ENCODE measurements around the gene ZNF597.

ZNF597 gene

GRCh38 chr16:3482659-3483241 is 39.4 kb upstream of the ZNF597 start:
- Histone ChIP-seq H3F3A (ENCODE audit: insufficient read depth, low read length) (no peaks in the 10 kb centered on the region), H3K36me3 (replicated peaks; ENCODE audit: insufficient read depth, low read length) (0 out of 2 replicates have a peak, but pooled peaks cover 3% of the 10 kb centered on the region), H3K27me3 (replicated peaks; ENCODE audit: insufficient read depth, low read length) (no peaks in the 10 kb centered on the region)

GRCh38 chr16:3481696-3482658 is 38.7 kb upstream of the ZNF597 start:
- H4K20me1 ChIP-seq (ENCODE audit: insufficient read depth, low read length), result no peaks in the 10 kb centered on the region
- no peak overlapping the region for H3K27ac ChIP-seq (ENCODE audit: low read length)
- H3K27me3 ChIP-seq (replicated peaks; ENCODE audit: insufficient read depth, low read length), result no peaks in the 10 kb centered on the region
- H3K4me1 ChIP-seq (ENCODE audit: low read length), result no peaks in the 10 kb centered on the region
- no peak for TF ChIP-seq EZH2phosphoT487 (IDR thresholded peaks at IDR 0.05; ENCODE audit: low read length)
- no peak for TF ChIP-seq EZH2 (optimal IDR thresholded peaks at IDR 0.05; ENCODE audit: low read depth, low read length)
- TF ChIP-seq CTCF (IDR thresholded peaks at IDR 0.05; ENCODE audit: low read length), result no peak
- no peaks in the 10 kb centered on the region for H3K9me2 ChIP-seq (replicated peaks; ENCODE audit: insufficient read depth, low read length)
- H3K4me3 ChIP-seq (ENCODE audit: low read length), result no peak overlapping the region
- peaks cover 14% of the 10 kb centered on the region for H3K79me2 ChIP-seq (ENCODE audit: low read length)
- H3K9ac ChIP-seq (ENCODE audit: low read length), result no peak overlapping the region
- H3K4me2 ChIP-seq (ENCODE audit: low read depth, low read length), result no peak overlapping the region
- no peaks in the 10 kb centered on the region for H3F3A ChIP-seq (ENCODE audit: insufficient read depth, low read length)
- no peak overlapping the region for H2AFZ ChIP-seq (ENCODE audit: low read length)
- 0 out of 2 replicates have a peak, but pooled peaks cover 3% of the 10 kb centered on the region for H3K36me3 ChIP-seq (replicated peaks; ENCODE audit: insufficient read depth, low read length)
- DNase-seq, result no peak
- no peaks in the 10 kb centered on the region for H3K9me3 ChIP-seq (replicated peaks; ENCODE audit: insufficient read depth, low read length)

More at GRCh38 chr16:3482659-3483241, 39.4 kb upstream of the ZNF597 start:
- no peak for DNase-seq
- no peak overlapping the region for H3K4me2 ChIP-seq (ENCODE audit: low read depth, low read length)
- H3K9ac ChIP-seq (ENCODE audit: low read length), result no peak overlapping the region
- H3K79me2 ChIP-seq (ENCODE audit: low read length), result peaks cover 10% of the 10 kb centered on the region
- TF ChIP-seq EZH2 (optimal IDR thresholded peaks at IDR 0.05; ENCODE audit: low read depth, low read length), result no peak
- no peak for TF ChIP-seq CTCF (IDR thresholded peaks at IDR 0.05; ENCODE audit: low read length)
- no peaks in the 10 kb centered on the region for H3K9me2 ChIP-seq (replicated peaks; ENCODE audit: insufficient read depth, low read length)
- no peak overlapping the region for H3K4me3 ChIP-seq (ENCODE audit: low read length)
- H3K4me1 ChIP-seq (ENCODE audit: low read length), result no peaks in the 10 kb centered on the region
- H2AFZ ChIP-seq (ENCODE audit: low read length), result no peak overlapping the region
- no peaks in the 10 kb centered on the region for H3K9me3 ChIP-seq (replicated peaks; ENCODE audit: insufficient read depth, low read length)
- H3K27ac ChIP-seq (ENCODE audit: low read length), result no peak overlapping the region
- H4K20me1 ChIP-seq (ENCODE audit: insufficient read depth, low read length), result no peaks in the 10 kb centered on the region

DNA sequence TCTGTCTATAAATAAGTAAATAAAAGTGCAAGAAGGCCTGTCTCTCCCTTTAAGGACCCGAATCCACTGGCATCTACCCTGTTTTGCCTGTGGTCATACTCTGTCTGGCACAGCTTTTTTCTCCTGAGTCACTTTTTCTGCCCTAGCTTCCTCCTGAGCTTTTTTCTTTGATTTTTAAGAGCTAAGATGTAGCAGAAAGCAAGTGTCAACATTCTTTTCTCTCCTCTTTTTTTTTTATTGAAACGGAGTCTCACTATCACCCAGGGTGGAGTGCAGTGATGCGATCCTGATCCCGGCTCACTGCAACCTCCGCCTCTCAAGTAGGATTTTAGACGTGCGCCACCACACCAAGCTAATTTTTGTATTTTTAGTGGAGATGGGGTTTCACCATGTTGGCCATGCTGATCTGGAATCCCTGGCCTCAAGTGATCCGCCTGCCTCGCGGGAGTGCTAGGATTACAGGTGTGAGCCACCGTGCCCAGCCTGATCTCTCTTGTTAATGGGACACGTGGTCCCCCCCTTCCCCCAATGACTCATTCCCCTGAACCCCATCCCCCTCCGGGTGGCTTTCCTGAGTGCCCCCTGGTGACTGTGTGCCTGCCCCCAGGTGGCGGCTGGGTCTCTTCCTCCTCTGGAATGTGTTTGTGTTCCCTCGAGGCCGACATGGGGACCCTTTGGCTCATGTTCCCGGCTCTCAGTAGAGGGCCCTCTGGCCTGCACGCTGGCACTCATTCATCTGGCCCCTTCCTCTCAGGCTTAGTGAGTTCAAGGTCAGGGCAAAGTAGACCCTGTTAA is 37.8 kb upstream of the ZNF597 start:
- no peak for DNase-seq
- H3K9me3 ChIP-seq (replicated peaks; ENCODE audit: insufficient read depth, low read length), result no peaks in the 10 kb centered on the region
- H2AFZ ChIP-seq (ENCODE audit: low read length), result no peak overlapping the region
- no peaks in the 10 kb centered on the region for H3K4me1 ChIP-seq (ENCODE audit: low read length)
- no peak overlapping the region for H3K9ac ChIP-seq (ENCODE audit: low read length)
- H3K9me2 ChIP-seq (replicated peaks; ENCODE audit: insufficient read depth, low read length), result no peaks in the 10 kb centered on the region
- TF ChIP-seq CTCF (IDR thresholded peaks at IDR 0.05; ENCODE audit: low read length) (no peak), EZH2phosphoT487 (IDR thresholded peaks at IDR 0.05; ENCODE audit: low read length) (no peak), EZH2 (optimal IDR thresholded peaks at IDR 0.05; ENCODE audit: low read depth, low read length) (no peak)
- no peaks in the 10 kb centered on the region for H3F3A ChIP-seq (ENCODE audit: insufficient read depth, low read length)
- H3K27ac ChIP-seq (ENCODE audit: low read length), result no peak overlapping the region
- 0 out of 2 replicates have a peak, but pooled peaks cover 3% of the 10 kb centered on the region for H3K36me3 ChIP-seq (replicated peaks; ENCODE audit: insufficient read depth, low read length)
- H3K4me2 ChIP-seq (ENCODE audit: low read depth, low read length), result no peak overlapping the region
- peaks cover 18% of the 10 kb centered on the region for H3K79me2 ChIP-seq (ENCODE audit: low read length)
- H3K27me3 ChIP-seq (replicated peaks; ENCODE audit: insufficient read depth, low read length), result no peaks in the 10 kb centered on the region
- H3K4me3 ChIP-seq (ENCODE audit: low read length), result no peak overlapping the region
- H4K20me1 ChIP-seq (ENCODE audit: insufficient read depth, low read length), result no peaks in the 10 kb centered on the region
